ENCODE data around the gene RNF186.

DNA sequence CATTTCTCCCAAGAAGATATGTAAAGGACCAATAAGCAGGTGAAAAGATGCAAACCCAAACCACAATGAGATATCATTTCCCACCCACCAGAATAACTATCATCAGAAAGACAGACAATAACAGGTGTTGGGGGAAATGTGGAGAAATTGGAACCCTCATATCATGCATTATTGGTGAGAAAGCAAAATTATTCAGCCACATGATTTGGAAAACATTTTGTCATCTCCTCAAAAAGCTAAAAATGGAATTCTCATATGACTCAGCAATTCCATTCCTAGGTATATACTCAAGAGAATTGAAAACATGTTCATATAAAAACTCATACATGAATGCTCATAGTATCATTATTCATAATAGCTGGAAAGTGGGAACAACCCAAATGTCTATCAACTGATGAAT lies 25.1 kb upstream of the RNF186 start:
- TF ChIP-seq, protein P1, sequence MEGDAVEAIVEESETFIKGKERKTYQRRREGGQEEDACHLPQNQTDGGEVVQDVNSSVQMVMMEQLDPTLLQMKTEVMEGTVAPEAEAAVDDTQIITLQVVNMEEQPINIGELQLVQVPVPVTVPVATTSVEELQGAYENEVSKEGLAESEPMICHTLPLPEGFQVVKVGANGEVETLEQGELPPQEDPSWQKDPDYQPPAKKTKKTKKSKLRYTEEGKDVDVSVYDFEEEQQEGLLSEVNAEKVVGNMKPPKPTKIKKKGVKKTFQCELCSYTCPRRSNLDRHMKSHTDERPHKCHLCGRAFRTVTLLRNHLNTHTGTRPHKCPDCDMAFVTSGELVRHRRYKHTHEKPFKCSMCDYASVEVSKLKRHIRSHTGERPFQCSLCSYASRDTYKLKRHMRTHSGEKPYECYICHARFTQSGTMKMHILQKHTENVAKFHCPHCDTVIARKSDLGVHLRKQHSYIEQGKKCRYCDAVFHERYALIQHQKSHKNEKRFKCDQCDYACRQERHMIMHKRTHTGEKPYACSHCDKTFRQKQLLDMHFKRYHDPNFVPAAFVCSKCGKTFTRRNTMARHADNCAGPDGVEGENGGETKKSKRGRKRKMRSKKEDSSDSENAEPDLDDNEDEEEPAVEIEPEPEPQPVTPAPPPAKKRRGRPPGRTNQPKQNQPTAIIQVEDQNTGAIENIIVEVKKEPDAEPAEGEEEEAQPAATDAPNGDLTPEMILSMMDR (IDR thresholded peaks at IDR 0.05; ENCODE audit: low read length): no peak
- TF ChIP-seq EZH2 (optimal IDR thresholded peaks at IDR 0.05; ENCODE audit: low read depth, low read length): no peak
- no peak for TF ChIP-seq EZH2phosphoT487 (IDR thresholded peaks at IDR 0.05; ENCODE audit: low read length)
